Measurements from ENCODE around the gene ARID2. TPM values are rescaled to one million over a fixed set of nuclear protein-coding genes. Genes with fewer than 3 reads are reported as not detected.

ARID2 gene
- total and polyA plus RNA-seq, 2 of the 4 experiments (the other 2 are of a cell fraction): 5.4 to 28.1 TPM

DNA sequence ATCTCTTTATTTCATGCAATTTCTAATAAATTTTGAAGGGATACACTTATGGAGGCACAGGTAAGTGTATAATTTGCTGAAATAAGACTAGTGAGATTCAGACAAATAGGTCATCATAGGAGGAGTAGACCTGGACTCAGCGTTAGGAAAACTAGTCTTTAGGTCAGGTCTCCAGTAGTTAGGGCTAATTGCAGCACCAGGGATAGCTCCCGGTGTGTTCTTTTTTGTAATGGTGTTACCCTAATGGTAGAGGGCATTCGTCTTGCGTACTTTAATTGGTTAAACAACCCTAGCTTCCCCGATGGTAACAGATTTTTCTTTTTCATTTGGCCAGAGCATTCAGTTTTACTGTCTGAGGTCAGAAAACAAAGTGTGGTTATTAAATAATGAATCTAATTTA, 64.9 kb downstream of the ARID2 start:
- H3K27me3 ChIP-seq (ENCODE audit: control insufficient read depth, insufficient read depth, low read length): no peaks in the 10 kb centered on the region
- H4K5ac ChIP-seq (ENCODE audit: low read depth, low read length): no peak overlapping the region
- H3K9me1 ChIP-seq (ENCODE audit: insufficient read depth, low read length): 0 out of 2 replicates have a peak, but pooled peaks cover 3% of the 10 kb centered on the region
- H3K36me3 ChIP-seq (ENCODE audit: control insufficient read depth, insufficient read depth, low read length): peaks cover 2% of the 10 kb centered on the region; the same call in 1 of the 2 replicates
- H2BK5ac ChIP-seq (ENCODE audit: low read depth, low read length, poor library complexity, severe bottlenecking): no peak overlapping the region
- no peak overlapping the region for H3K4ac ChIP-seq (ENCODE audit: low read depth, low read length)
- no peak overlapping the region for H3K27ac ChIP-seq (ENCODE audit: insufficient read depth, low read length)
- H3K4me2 ChIP-seq (ENCODE audit: low read depth, low read length): no peak overlapping the region
- H3K18ac ChIP-seq (ENCODE audit: low read depth, low read length): no peak overlapping the region
- H3K79me1 ChIP-seq (ENCODE audit: low read depth in 1 of 2, low read length in 2 of 2): peaks cover 15 to 26% of the 10 kb centered on the region in 2 experiments; a peak in 3 of 4 replicates
- H2AK9ac ChIP-seq (replicated peaks; ENCODE audit: low read depth, low read length, poor library complexity): no peak overlapping the region
- POLR2A ChIA-PET (ENCODE audit: unreplicated experiment): no interaction called here
- in situ Hi-C loops (cut with MboI; ENCODE audit: low sequenced_read_pairs): no loop called here
- H2AK5ac ChIP-seq (ENCODE audit: low read depth, low read length): no peak overlapping the region
- no TSS peak for BruUV-seq (replicated peaks)
- H2BK120ac ChIP-seq (ENCODE audit: low read depth, low read length): no peak overlapping the region
- dilution Hi-C loops (cut with HindIII; ENCODE audit: low sequenced_read_pairs, unreplicated experiment): no loop called here
- H3K23ac ChIP-seq (ENCODE audit: low read depth, low read length): no peak overlapping the region
- H3K4me3 ChIP-seq (ENCODE audit: insufficient read depth, low read depth, low read length): no peak overlapping the region
- no CpG with 5 or more reads among the region's 5 CpGs for WGBS, 2 experiments (ENCODE audit: extremely low coverage in 2 of 2, insufficient read length in 1 of 2)
- TF ChIP-seq MAZ (IDR thresholded peaks at IDR 0.05; ENCODE audit: borderline replicate concordance, low read depth, low read length): no peak
- TF ChIP-seq, protein P1, sequence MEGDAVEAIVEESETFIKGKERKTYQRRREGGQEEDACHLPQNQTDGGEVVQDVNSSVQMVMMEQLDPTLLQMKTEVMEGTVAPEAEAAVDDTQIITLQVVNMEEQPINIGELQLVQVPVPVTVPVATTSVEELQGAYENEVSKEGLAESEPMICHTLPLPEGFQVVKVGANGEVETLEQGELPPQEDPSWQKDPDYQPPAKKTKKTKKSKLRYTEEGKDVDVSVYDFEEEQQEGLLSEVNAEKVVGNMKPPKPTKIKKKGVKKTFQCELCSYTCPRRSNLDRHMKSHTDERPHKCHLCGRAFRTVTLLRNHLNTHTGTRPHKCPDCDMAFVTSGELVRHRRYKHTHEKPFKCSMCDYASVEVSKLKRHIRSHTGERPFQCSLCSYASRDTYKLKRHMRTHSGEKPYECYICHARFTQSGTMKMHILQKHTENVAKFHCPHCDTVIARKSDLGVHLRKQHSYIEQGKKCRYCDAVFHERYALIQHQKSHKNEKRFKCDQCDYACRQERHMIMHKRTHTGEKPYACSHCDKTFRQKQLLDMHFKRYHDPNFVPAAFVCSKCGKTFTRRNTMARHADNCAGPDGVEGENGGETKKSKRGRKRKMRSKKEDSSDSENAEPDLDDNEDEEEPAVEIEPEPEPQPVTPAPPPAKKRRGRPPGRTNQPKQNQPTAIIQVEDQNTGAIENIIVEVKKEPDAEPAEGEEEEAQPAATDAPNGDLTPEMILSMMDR (conservative IDR thresholded peaks at IDR 0.05; ENCODE audit: low read depth, low read length): no peak
- no peak for TF ChIP-seq CHD1 (IDR thresholded peaks at IDR 0.05; ENCODE audit: low read depth, low read length)
- TF ChIP-seq RCOR1 (IDR thresholded peaks at IDR 0.05; ENCODE audit: insufficient replicate concordance, low read length): no peak
- TF ChIP-seq MAFK (IDR thresholded peaks at IDR 0.05; ENCODE audit: low read depth, low read length): no peak
- TF ChIP-seq, protein P2, sequence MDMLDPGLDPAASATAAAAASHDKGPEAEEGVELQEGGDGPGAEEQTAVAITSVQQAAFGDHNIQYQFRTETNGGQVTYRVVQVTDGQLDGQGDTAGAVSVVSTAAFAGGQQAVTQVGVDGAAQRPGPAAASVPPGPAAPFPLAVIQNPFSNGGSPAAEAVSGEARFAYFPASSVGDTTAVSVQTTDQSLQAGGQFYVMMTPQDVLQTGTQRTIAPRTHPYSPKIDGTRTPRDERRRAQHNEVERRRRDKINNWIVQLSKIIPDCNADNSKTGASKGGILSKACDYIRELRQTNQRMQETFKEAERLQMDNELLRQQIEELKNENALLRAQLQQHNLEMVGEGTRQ (IDR thresholded peaks at IDR 0.05; ENCODE audit: low read depth, low read length): no peak
- TF ChIP-seq BHLHE40 (IDR thresholded peaks at IDR 0.05; ENCODE audit: low read depth, low read length): no peak
- TF ChIP-seq MXI1 (IDR thresholded peaks at IDR 0.05; ENCODE audit: borderline replicate concordance, low read depth, low read length): no peak
- TF ChIP-seq POLR2A (IDR thresholded peaks at IDR 0.05; ENCODE audit: low read depth, low read length): no peak
- no peak for TF ChIP-seq CEBPB (IDR thresholded peaks at IDR 0.05; ENCODE audit: low read depth, low read length)
- TF ChIP-seq FOS (IDR thresholded peaks at IDR 0.05; ENCODE audit: low read depth, low read length): no peak
- TF ChIP-seq NFE2L2 (IDR thresholded peaks at IDR 0.05; ENCODE audit: low read depth, low read length): no peak
- no peak for TF ChIP-seq RAD21 (IDR thresholded peaks at IDR 0.05; ENCODE audit: low read length)
- TF ChIP-seq, protein P3, sequence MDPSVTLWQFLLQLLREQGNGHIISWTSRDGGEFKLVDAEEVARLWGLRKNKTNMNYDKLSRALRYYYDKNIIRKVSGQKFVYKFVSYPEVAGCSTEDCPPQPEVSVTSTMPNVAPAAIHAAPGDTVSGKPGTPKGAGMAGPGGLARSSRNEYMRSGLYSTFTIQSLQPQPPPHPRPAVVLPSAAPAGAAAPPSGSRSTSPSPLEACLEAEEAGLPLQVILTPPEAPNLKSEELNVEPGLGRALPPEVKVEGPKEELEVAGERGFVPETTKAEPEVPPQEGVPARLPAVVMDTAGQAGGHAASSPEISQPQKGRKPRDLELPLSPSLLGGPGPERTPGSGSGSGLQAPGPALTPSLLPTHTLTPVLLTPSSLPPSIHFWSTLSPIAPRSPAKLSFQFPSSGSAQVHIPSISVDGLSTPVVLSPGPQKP (IDR thresholded peaks at IDR 0.05; ENCODE audit: borderline replicate concordance, low read depth, low read length): no peak
- no peak for TF ChIP-seq SMC3 (IDR thresholded peaks at IDR 0.05; ENCODE audit: low read depth, low read length)
- TF ChIP-seq RFX5 (IDR thresholded peaks at IDR 0.05; ENCODE audit: low read depth, low read length): no peak
- no peak overlapping the region for H3K56ac ChIP-seq (ENCODE audit: extremely low read depth, insufficient read depth, low read length)
- no peak overlapping the region for H2BK15ac ChIP-seq (ENCODE audit: low read depth, low read length)
- no peak overlapping the region for H4K8ac ChIP-seq (ENCODE audit: low read depth in 2 of 2, low read length in 2 of 2)
- no peak overlapping the region for H4K91ac ChIP-seq (ENCODE audit: insufficient read depth, low read depth, low read length)
- no peak overlapping the region for H2AFZ ChIP-seq (replicated peaks; ENCODE audit: low read length, poor library complexity)
- intact Hi-C loops (cut with micrococcal nuclease): no loop called here
- H3K4me1 ChIP-seq (ENCODE audit: control insufficient read depth, insufficient read depth, low read length): no peaks in the 10 kb centered on the region
- H3K14ac ChIP-seq (replicated peaks; ENCODE audit: low read depth, low read length): no peak overlapping the region
- H3K9me3 ChIP-seq (ENCODE audit: control insufficient read depth, insufficient read depth, low read length): no peaks in the 10 kb centered on the region
- no peak overlapping the region for H3K9ac ChIP-seq (ENCODE audit: low read depth, low read length)
- no peak for ATAC-seq (ENCODE audit: low read depth)
- DNase-seq: no peak
- no peak overlapping the region for H2BK20ac ChIP-seq (ENCODE audit: low read depth, low read length)
- CTCF ChIA-PET: no interaction called here
- H4K20me1 ChIP-seq (ENCODE audit: insufficient read depth, low read length): peaks cover 3% of the 10 kb centered on the region; the same call in 1 of the 2 replicates
